DOHH2 (cell line): ENCODE measurements around the gene ARID3B.

Experiments
- H3F3A ChIP-seq: fragments of 200-600 bp; sonication (generic), shearing (Covaris generic); 2 replicates; pipeline ENCODE4 v1.6.0; 2016; ENCODE audit warnings: antibody characterized with exemption, mild to moderate bottlenecking; ENCODE audit not compliant: control insufficient read depth, insufficient read depth
- H3K27ac ChIP-seq: fragments of 200-600 bp; sonication (generic); 2 replicates; pipeline ENCODE4 v1.5.1; 2014; ENCODE audit warnings: low read depth, mild to moderate bottlenecking, low read length, moderate library complexity
- H3K27me3 ChIP-seq: fragments of 200-600 bp; sonication (generic); 2 replicates; pipeline ENCODE4 v1.6.1; 2014; ENCODE audit warnings: mild to moderate bottlenecking, low read length, mixed read lengths; ENCODE audit not compliant: control insufficient read depth
- H3K36me3 ChIP-seq: fragments of 200-600 bp; sonication (generic); 2 replicates; pipeline ENCODE4 v1.6.1; 2014; ENCODE audit warnings: mild to moderate bottlenecking, low read length, moderate library complexity, mixed read lengths; ENCODE audit not compliant: control insufficient read depth
- H3K4me1 ChIP-seq: fragments of 200-600 bp; sonication (generic); 2 replicates; pipeline ENCODE4 v1.6.1; 2014; ENCODE audit warnings: mild to moderate bottlenecking, low read length, mixed read lengths; ENCODE audit not compliant: control insufficient read depth
- H3K4me2 ChIP-seq: fragments of 200-600 bp; sonication (generic); 2 replicates; pipeline ENCODE4 v1.6.0; 2014; ENCODE audit warnings: mild to moderate bottlenecking, low read length, moderate library complexity
- H3K4me3 ChIP-seq: fragments of 200-600 bp; sonication (generic); 2 replicates; pipeline ENCODE4 v1.5.1; 2014; ENCODE audit warnings: mild to moderate bottlenecking, low read length, mixed read lengths
- H3K79me2 ChIP-seq: fragments of 200-600 bp; sonication (generic); 2 replicates; pipeline ENCODE4 v1.6.1; 2014; ENCODE audit warnings: mild to moderate bottlenecking, low read length, mixed read lengths; ENCODE audit not compliant: control insufficient read depth
- H3K9me2 ChIP-seq: fragments of 200-600 bp; sonication (generic); replicated peaks from 2 replicates; pipeline ENCODE4 v1.6.1; 2014; ENCODE audit warnings: mild to moderate bottlenecking, low read length, mixed read lengths; ENCODE audit not compliant: control insufficient read depth
- H3K9me3 ChIP-seq: fragments of 200-600 bp; sonication (generic); 2 replicates; pipeline ENCODE4 v1.6.1; 2014; ENCODE audit warnings: antibody characterized with exemption, low read length, mixed read lengths; ENCODE audit not compliant: control insufficient read depth, insufficient read depth
- H4K20me1 ChIP-seq: fragments of 200-600 bp; sonication (generic); 2 replicates; pipeline ENCODE4 v1.6.0; 2014; ENCODE audit warnings: low read depth, mild to moderate bottlenecking, antibody characterized with exemption, low read length, moderate library complexity; ENCODE audit not compliant: control insufficient read depth, insufficient read depth
- EZH2phosphoT487 ChIP-seq: fragments of 200-600 bp; sonication (generic); IDR thresholded peaks from 2 replicates; pipeline ENCODE4 v1.6.1; 2017; ENCODE audit warnings: borderline replicate concordance, mild to moderate bottlenecking, antibody characterized with exemption, low read length, moderate library complexity, mixed read lengths
- TF ChIP-seq, protein P1 (sequence below): fragments of 200-600 bp; sonication (generic); IDR thresholded peaks from one replicate; pipeline ENCODE4 v1.5.1; 2014; ENCODE audit warnings: antibody characterized with exemption, mild to moderate bottlenecking, low read depth, low read length; ENCODE audit not compliant: poor library complexity, severe bottlenecking

The ARID3B gene

DNA sequence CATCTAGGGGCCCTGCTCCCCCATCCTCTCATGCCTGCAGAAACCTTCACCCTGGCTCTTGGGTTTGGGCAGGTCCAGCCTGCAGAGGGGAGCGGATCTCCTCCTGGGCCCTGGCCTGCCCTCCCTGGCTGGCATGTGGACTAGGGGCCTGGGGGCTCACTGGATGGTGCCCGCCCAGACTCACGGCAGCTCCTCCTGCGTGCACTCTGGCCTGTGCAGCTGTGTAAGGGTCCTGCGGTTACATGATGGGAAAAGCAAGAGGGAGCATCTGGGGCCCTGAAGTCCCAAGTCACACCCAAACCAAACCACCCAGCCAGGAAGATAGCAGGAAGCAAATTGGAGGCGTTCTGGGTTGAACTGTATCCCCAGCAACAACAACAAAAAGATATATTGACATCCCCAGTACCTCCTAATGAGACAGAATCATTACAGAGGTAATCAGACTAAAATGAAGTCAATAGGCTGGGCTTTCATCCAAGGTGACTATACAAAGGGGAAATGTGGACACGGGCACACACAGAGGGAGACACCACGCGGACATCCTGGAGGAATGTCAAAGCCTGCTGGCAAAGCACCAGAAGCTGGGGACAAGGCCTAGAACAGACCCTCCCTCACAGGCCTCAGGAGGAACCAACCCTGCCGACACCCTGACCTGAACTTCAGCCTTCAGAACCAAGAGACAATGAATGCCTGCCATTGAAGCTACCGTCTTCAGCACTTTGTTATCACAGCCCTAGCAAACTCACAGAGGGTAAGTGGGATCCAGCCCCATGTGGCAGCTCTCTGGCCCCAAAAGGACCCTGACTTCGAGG lies 64.2 kb downstream of the ARID3B start:
- no peaks in the 10 kb centered on the region for H3F3A ChIP-seq
- no peaks in the 10 kb centered on the region for H3K9me2 ChIP-seq
- TF ChIP-seq, protein P1, sequence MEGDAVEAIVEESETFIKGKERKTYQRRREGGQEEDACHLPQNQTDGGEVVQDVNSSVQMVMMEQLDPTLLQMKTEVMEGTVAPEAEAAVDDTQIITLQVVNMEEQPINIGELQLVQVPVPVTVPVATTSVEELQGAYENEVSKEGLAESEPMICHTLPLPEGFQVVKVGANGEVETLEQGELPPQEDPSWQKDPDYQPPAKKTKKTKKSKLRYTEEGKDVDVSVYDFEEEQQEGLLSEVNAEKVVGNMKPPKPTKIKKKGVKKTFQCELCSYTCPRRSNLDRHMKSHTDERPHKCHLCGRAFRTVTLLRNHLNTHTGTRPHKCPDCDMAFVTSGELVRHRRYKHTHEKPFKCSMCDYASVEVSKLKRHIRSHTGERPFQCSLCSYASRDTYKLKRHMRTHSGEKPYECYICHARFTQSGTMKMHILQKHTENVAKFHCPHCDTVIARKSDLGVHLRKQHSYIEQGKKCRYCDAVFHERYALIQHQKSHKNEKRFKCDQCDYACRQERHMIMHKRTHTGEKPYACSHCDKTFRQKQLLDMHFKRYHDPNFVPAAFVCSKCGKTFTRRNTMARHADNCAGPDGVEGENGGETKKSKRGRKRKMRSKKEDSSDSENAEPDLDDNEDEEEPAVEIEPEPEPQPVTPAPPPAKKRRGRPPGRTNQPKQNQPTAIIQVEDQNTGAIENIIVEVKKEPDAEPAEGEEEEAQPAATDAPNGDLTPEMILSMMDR = no peak
- no peak for TF ChIP-seq EZH2phosphoT487
- H3K4me1 ChIP-seq = no peaks in the 10 kb centered on the region
- H3K27ac ChIP-seq = no peak overlapping the region
- no peaks in the 10 kb centered on the region for H4K20me1 ChIP-seq
- H3K4me3 ChIP-seq = no peak overlapping the region
- no peak overlapping the region for H3K4me2 ChIP-seq
- H3K27me3 ChIP-seq = peaks cover 2% of the 10 kb centered on the region; the same call in 1 of the 2 replicates
- H3K36me3 ChIP-seq = no peaks in the 10 kb centered on the region
- H3K9me3 ChIP-seq = no peaks in the 10 kb centered on the region
- H3K79me2 ChIP-seq = no peaks in the 10 kb centered on the region

DNA sequence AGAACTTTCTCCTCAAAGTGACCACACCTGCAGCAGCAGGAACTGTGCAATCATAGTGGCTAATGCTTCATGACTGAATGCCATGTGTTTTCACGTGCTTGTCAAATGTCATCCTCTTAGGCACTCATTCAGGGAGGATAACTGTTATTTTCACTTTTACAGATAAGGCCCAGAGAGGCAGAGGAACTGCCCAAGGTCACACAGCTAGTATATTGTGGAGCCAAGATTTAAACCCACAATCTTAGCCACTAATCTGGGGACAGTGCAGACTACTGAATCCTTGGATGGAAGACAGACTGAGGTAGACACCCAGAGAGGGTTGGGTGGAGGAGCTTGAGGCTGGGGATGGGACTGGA lies 64.8 kb downstream of the ARID3B start:
- no peaks in the 10 kb centered on the region for H3K9me2 ChIP-seq
- no peaks in the 10 kb centered on the region for H3K4me1 ChIP-seq
- H3K4me3 ChIP-seq = no peak overlapping the region
- H3K9me3 ChIP-seq = no peaks in the 10 kb centered on the region
- no peak overlapping the region for H3K4me2 ChIP-seq
- TF ChIP-seq EZH2phosphoT487 = no peak
- TF ChIP-seq, protein P1 = no peak
- no peaks in the 10 kb centered on the region for H3F3A ChIP-seq
- no peaks in the 10 kb centered on the region for H3K36me3 ChIP-seq
- peaks cover 2% of the 10 kb centered on the region; the same call in 1 of the 2 replicates for H3K27me3 ChIP-seq
- no peaks in the 10 kb centered on the region for H3K79me2 ChIP-seq
- no peaks in the 10 kb centered on the region for H4K20me1 ChIP-seq
- no peak overlapping the region for H3K27ac ChIP-seq

DNA sequence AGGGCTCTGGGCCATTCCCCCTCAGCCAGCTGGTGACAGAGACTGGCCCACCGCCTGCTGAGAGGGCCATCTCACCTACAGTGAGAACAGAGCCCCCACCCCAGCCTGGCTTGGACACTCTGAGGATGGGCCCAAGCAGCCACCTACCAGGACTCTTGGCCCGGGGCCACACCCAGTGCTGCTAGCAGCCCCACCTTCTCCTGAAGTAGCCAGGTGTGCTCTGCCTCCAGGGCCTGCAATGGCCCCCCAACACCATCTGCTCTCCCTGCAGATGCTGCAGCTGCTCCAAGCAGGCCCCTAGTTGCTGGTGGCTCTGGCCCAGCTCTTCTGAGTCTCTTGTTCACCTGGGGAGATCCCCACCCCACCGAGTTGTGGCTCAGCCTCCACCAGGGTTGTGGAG lies 67.8 kb downstream of the ARID3B start:
- Histone ChIP-seq H3K79me2 (no peaks in the 10 kb centered on the region), H4K20me1 (no peaks in the 10 kb centered on the region), H3K9me3 (no peaks in the 10 kb centered on the region), H3K4me2 (no peak overlapping the region), H3K36me3 (no peaks in the 10 kb centered on the region), H3K4me3 (no peak overlapping the region), H3K27me3 (peaks cover 10% of the 10 kb centered on the region; the same call in 1 of the 2 replicates), H3K9me2 (no peaks in the 10 kb centered on the region), H3K4me1 (no peaks in the 10 kb centered on the region), H3F3A (0 out of 2 replicates have a peak, but pooled peaks cover 2% of the 10 kb centered on the region), H3K27ac (no peak overlapping the region)
- TF ChIP-seq EZH2phosphoT487 = no peak
- TF ChIP-seq, protein P1 = no peak
